Left colon (tissue), 2 donors: ENCODE measurements around the gene NBDY. TPM values are rescaled to one million over a fixed set of nuclear protein-coding genes. Genes with fewer than 3 reads are reported as not detected.
A peak's percentile ranks its signal among the peaks of the same experiment; 100 is the strongest.
"Not testable (repeated sequence)": the region's sequence is repeated elsewhere in the genome, so short reads cannot be mapped to it uniquely, and the experiment has no call there.

ENCODE experiments used
- ATAC-seq: fragments of 200-7000 bp; cut with Tn5 transposase; one replicate; pipeline ENCODE4 v1.9.1; 2020; ENCODE audit warnings: mild to moderate bottlenecking, moderate library complexity
- DNase-seq, 2 donors: peaks; one replicate each; pipeline ENCODE4 v3.0.0-alpha.2; 2020
- intact Hi-C, 2 donors: fragments of 100-400 bp; cut with DNase I in 1 of 2; cut with micrococcal nuclease in 1 of 2; formaldehyde crosslinking; loops; one replicate each; pipeline versions ENCODE4 v1.11.2 to v1.14.0; 2022; cut with DNase I, micrococcal nuclease
- total RNA-seq, 2 donors: library from RNA; stranded (reverse); fragmentation: NEBNext Ultra II Directional; extraction: Animal tissue kit (Norgen Biotek cat#: 25700); gene quantifications; one replicate each; pipeline ENCODE4 v1.2.1, GENCODE V29; 2021
- donor health status: DM: no; HTN: no; CAD: no.
- donor health status: DM: yes; HTN: yes; CAD: no.

The NBDY gene
- total RNA-seq, 2 donors from 2014 or later: 18.9 to 20.1 TPM

DNA sequence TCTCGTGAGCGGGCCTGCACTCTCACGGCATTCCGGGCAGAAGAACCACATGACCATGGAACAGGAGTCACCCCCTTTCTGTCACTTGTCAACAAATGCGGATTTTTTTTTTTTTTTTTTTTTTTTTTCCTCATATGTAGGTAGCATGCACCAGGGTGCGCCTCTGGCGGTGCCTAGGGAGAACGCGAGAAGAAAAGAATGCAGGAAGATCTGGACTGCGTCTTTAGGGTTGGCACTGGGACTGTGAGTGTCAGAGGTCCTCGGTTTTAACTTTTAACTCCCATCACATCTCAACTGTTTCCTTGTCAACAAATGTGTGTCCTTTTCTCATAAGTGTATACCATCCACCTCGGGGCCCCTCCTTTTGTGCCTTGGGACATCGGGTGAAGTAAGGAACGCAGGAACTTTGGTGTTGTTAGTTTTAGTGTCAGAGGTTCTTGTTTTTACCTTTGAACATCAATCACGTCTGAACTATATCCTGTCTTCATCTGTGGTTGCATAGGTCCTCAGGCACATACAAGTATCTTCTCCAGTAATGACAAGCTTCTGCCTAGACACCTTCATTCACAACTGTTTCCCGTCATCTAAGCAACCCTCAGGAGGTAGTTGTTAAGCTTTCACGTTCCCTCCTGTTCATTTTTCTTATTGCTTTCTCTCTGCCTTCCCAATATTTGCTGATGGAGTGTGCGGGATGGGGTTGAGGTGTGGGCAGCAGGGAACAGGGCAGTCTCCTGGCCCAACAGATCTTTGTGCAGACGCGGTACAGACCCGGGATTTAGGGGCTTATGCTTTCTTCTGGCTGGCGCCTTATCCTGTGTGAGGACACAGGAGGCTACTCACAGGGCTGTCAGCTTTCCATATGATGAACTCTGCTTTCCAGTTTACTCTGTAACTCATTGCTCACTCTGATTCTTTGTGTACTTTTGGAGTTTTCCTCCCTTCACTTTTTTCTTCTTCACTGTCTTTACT lies 51.9 kb downstream of the NBDY start:
- ATAC-seq, DNase-seq, intact Hi-C loops: not testable (repeated sequence)

DNA sequence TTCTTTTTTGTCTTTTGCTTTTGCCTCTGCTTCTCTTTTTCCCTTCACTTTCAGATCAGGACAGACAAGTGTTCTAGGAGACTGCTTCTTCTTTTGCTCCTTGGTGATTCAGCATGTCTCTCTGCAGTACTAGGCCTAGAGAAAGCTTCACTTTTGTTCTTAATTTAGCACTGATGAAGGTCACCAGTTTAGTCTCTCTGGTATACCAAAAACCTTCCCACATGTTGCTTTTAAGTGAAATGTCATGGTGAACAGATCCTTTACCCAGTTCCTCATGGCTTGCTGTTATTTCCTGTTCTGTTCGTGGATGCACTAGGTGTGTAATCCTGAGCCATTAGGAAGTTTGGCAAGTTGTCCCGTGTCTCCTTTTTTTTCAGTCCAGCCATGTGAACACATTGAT lies 53.3 kb downstream of the NBDY start:
- intact Hi-C loops: no loop called here
- no peak for ATAC-seq
- no peak for DNase-seq

DNA sequence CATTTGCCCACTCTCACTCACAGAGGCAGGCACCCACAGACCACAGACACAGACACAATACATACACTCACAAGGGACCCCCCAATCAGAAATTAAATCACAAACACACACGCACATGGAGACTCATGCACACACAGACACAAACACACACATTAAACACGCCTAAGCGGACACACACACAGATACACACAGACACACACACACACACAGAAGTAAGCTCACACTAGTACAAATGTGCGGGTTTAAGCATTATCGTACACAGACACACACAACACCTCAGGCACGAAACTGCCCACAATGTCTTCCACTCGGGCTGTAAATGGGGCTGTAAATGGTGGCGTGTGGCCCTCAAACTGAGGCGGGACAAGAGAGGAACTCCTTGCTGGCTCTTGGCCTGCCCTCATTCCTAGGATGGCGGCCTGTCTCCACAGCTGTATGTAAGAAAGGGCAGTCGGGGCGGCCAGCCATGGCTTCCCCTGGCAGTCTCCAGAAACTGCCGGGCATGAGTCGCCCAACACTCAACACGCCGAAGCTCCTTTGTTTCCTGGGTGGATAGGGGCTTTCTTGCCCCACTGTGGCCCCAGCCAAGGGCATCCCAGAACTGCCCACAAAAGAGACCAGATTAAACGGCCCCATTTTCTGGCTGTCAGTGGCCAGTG lies 53.9 kb downstream of the NBDY start:
- ATAC-seq (no peak), DNase-seq (peak in 1 of 2 donors; percentile 50)
- intact Hi-C loops: no loop called here

DNA sequence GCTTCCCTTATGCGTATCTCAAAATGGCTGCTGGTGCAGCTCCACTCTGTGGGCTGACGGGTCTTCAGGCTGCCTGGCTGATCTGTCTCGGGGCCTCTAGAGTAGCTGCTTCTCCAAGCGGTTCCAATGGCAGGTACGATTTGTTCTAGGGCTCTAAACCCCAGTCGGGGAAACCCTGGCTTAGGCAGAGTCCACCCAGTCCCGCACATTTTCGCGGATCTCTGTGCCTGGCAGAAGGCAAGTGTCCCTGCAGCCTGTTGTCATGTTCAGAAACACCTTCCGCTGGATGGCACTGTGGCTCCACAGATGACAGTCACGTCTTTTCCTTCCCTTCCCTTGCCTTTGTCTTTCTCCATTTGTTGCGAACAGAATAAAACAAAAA lies 54.4 kb downstream of the NBDY start:
- DNase-seq (peak; percentile 71 to 86), ATAC-seq (peak; percentile 46)
- intact Hi-C loops: no loop called here

DNA sequence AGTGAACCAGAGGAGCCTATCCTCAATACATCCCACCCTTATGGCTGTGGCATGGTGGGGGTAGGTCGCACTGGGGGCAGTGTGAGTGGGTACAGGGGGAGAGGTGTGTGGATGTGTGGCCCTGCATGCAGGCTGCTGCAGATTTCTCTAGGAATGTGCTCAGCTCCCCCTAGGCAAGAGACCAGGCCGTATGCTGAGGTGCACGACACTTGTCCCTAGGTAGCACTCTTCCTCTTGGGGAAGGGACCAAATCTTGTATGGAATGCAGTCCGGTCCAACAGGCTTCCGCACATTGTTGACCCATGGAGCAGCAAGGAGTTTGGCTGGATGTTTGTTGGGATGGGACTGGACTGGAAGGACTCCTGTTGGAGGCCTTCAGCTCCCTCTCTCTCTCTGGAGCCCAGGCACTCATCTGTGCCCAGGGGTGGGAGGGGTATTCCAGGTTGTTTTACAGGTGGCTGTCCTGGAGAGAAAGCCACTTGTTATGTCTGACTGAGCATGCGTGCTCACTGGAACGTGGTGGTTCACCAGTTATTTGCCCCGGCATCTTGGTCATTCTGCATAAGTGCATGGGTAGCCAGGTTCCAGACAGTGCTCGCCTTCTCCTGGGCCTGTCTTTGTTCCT lies 55.1 kb downstream of the NBDY start:
- no peak for ATAC-seq
- intact Hi-C loops: no loop called here
- DNase-seq: no peak

DNA sequence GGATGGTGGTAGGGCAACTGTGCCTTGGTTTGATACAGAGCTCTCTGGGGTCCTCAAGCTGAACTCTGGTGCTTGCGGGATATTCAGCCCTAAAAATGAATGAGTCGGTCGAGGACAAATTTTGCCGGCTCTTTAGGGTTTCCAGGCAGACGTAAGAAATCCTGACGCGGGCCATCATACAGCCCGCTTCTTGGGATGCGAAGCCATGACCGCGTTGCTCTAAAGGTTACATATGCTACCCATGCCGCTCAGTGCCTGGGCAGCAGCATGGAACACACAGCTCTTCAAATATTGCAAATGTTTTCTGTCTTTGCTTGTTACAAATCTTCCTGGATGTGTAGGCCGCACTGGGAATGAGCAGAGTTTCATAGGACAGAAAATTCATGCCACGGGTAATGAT lies 55.6 kb downstream of the NBDY start:
- ATAC-seq: no peak
- intact Hi-C loops: no loop called here
- DNase-seq: no peak

DNA sequence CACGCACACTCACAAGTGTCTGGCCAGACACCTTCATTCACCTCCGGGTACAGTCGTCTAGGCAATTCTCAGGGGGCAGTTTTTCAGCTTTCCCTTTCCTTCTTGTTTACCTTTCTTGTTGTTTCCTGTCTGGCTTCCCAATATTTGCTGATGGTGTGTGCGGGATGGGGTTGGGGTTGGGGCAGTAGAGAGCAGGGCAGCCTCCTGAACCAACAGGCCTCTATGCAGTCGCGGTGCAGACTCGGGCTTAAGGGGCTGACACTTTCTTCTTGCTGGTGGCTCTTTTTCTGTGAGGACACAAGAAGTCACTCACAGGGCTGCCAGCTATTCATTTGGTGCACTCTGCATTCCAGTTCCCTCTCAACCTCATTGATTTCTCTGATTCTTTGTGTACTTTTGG lies 56.4 kb downstream of the NBDY start:
- DNase-seq (no peak), ATAC-seq (no peak)
- intact Hi-C loops: no loop called here

DNA sequence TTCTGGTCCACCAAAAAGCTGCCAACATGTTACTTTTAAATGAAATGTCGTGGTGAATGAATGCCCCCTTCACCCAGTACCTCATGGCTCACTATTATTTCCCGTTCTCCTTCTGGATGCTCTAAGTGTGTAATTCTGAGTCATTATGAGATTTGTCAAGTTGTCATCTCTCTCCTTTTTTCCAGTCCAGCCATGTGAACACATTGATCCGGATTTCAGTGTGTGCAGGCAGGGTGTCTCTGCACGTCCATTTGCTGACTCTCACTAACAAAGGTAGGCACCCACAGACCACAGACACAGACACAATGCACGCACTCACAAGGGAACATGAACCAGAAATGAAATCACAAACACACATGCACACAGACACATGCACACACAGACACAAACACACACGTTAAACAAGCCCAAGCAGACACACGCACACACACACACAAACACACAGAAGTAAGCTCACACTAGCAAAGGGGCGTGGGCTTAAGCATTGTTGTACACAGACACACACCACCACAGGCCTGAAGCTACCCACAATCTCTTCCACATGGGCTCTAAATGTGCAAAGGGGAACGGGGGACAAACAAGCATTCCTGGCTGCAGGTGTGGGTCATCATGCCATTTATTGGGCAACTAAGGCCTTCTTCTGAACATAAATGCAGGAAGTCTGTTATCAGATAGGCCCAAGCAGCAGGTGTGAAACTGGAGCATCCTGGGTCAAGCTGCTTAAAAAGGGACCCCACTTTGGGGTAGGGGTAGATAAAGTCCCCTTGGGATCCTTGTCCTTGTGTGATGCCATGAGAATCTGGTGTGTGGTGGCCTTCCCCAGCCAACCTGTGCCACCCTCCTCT lies 58.1 kb downstream of the NBDY start:
- DNase-seq: no peak

DNA sequence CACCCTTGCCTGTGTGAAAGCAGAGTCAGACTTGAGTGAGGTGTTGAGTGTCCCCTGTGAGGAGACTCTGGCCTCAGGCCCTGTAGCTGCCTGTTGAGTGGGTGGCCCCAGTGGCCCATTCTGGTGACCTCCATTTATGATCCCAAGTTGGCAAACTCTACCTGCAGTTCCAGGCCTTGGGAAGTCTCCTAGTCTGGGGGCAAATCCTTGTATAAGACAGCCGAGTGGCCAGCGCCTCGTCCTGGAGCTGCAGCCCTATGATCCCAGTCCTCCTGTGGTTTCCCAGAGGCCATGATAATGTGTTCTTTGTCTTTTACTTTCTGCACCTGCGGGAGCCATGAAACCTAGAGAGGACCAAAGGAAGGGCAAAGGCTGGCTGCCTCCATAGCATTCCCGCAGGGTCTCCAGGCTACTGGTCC lies 58.7 kb downstream of the NBDY start:
- intact Hi-C loops: no loop called here
- ATAC-seq (no peak), DNase-seq (no peak)

More for the DNA sequence above, 58.1 kb downstream of the NBDY start:
- intact Hi-C loops: no loop called here
- ATAC-seq: no peak

DNA sequence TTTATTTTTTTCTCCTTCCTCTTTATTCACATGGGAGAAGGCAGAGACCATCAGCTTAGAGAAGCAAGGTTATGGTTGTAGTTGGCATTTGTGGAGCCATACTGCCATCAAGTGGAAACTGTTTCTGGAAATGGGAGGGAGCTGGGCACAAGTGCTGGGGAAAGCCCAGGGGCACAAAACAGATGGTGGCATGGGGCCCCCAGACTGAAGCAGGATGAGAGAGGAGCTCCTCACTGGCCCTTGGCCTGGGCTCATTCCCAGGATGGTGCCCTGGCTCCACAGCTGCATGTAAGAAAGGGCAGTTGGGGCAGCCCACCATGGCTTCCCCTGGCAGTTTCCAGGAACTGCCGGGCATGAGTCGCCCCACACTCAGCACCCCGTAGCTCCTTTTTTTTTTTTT lies 59.2 kb downstream of the NBDY start:
- no peak for DNase-seq
- no peak for ATAC-seq
- intact Hi-C loops: no loop called here

DNA sequence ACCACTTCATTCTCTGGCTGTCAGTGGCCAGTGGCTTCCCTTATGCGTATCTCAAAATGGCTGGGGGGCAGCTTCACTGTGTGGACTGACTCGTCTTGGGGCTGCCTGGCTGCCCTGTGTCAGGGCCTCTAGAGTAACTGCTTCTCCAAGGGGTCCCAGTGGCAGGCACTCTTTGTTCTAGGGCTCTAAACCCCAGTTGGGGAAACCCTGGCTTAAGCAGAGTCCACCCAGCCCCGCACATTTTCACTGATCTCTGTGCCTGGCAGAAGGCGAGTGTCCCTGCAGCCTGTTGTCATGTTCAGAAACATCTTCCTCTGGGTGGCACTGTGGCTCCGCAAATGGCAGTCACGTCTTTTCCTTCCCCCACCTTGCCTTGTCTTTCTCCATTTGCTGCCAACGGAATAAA lies 59.7 kb downstream of the NBDY start:
- intact Hi-C loops: no loop called here
- DNase-seq (peak in 1 of 2 donors; percentile 62), ATAC-seq (no peak)

DNA sequence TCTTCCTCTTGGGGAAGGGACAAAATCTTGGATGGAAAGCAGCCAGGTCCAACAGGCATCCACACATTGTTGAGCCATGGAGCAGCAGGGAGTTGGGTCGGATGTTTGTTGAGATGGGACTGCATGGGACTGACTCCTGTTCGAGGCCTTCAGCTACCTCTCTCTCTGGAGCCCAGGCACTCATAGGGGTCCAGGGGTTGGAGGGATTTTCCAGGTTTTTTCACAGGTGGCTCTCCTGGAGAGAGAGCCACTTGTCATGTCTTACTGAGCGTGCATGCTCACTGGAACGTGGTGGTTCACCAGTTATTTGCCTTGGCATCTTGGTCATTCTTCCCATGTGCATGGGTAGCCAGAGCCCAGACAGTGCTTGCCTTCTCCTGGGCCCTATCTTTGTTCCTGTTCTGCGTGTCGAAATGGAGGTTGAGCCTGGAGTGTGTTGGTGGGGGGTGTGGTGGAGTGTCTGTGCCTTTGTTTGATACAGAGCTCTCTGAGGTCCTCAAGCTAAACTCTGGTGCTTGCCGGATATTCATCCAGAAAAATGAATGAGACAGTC lies 60.6 kb downstream of the NBDY start:
- DNase-seq: no peak
- ATAC-seq: no peak
- intact Hi-C loops: no loop called here

DNA sequence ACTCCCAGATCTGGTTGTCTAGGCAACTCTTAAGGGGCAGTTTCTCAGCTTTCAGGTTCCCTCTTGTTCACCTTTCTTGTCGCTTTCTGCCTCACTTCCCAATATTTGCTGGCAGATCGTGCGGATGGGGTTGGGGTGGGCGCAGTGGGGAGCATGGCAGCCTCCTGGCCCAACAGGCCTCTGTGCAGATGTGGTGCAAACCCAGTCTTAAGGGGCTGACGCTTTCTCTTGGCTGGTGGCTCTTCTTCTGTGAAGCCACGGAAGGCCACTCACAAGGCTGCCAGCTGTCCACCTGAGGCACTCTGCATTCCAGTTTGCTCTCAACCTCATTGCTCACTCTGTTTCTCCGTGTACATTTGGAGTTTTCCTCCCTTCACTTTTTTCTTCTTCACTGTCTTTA lies 61.7 kb downstream of the NBDY start:
- ATAC-seq (no peak), DNase-seq (no peak)
- intact Hi-C loops: no loop called here

DNA sequence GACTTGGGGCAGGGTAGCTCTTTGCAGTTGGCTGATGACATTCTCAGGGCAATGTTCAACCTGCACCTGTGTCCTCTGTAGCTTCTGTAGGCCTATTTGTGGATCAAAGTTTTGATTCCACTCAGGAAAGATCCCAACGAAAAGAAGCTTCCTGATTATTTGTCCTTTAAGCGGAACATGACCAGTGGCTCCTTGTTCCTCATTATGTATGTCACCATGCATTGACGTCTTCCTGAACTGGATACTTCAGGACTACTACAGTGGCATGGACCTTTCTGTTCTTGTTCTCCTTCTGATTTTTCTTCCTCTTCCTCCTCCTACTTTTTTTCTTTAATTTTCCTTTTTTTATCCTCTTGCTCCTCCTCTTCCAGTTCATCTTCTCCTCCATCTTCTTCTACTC lies 62.4 kb downstream of the NBDY start:
- no peak for DNase-seq
- intact Hi-C loops: no loop called here
- no peak for ATAC-seq

DNA sequence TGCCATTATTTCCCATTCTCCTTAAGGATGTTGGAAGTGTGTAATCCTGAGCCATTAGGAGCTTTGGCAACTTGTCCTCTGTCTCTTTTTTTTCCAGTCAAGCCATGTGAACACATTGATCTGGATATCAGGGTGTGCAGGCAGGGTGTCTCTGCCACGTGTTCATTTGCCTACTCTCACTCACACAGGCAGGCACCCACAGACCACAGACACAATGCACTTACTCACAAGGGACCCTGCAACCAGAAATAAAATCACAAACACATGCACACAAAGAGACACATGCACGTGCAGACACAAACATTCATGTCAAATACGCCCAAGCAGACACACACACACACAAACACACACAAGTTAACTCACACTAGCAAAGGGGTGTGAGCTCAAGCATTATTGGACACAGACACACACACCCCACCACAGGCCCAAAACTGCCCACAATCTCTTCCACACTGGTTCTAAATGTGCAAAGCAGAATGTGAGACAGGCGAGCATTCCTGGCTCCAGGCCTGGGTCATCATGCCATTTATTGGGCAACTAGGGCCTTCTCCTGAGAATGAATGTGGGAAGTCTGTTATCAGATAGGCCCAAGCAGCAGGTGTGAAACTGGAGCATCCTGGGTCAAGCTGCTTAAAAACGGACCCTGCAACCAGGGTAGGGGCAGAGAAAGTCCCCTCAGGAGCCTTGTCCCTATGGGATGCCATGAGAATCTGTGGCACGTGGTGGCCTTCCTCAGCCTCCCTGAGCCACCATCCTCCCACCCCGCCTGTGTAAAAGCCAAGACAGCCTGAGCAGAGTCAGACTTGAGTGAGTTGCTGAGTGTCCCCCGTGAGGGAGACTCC lies 63.4 kb downstream of the NBDY start:
- no peak for DNase-seq
- ATAC-seq: no peak
- intact Hi-C loops: no loop called here

DNA sequence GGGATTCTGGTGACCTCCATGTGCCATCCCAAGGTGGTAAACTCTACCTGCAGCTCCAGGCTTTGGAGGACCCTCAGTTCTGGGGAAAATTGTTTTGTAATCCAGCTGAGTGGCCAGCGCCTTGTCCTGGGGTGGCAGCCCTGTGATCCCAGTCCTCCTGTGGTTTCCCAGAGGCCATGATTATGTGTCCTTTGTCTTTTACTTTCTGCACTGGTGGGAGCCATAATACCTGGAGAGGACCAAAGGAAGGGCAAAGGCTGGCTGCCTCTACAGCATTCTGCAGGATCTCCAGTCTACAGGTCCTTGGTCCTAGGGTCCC lies 64.0 kb downstream of the NBDY start:
- intact Hi-C loops: no loop called here
- no peak for ATAC-seq
- DNase-seq: no peak

DNA sequence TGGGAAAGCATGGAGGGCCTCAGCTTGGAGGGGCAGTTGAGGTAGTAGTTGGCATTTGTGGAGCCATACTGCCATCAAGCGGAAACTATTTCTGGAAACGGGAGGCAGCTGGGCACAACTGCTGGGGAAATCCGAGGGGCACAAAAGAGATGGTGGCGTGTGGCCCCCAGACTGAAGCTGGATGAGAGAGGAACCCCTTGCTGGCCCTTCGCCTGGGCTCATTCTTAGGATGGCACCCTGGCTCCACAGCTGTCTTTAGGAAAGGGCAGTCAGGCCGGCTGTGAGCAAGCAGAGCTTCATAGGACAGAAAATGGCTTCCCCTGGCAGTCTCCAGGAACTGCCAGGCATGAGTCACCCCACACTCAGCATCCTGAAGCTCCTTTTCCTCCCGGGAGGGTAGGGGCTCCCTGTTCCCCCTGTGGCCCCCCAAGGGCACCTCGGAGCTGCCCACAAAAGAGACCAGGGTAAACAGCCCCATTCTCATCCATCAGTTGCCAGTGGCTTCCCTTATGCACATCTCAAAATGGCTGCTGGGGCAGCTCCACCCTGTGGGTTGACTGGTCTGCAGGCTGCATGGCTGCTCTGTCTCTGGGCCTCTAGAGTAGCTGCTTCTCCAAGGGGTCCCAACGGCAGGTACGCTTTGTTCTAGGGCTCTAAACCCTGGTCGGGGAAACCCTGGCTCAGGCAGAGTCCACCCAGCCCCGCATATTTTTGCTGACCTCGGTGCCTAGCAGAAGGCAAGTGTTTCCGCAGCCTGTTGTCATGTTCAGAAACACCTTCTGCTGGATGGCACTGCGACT lies 64.7 kb downstream of the NBDY start:
- intact Hi-C loops: no loop called here
- ATAC-seq: peak; percentile 50
- DNase-seq: no peak
